T-helper 2 cell treated with Interferon-gamma antibody and Interleukin-4, amounts not matched to agents 100 ng/mL and 5 ng/mL, for 36 hours (primary cell): ENCODE data around the gene APCS. TPM values are rescaled to one million over a fixed set of nuclear protein-coding genes. Genes with fewer than 3 reads are reported as not detected.

Source experiments
- intact Hi-C: fragments of 100-400 bp; cut with micrococcal nuclease; formaldehyde crosslinking; loops from one replicate; pipeline ENCODE4 v1.15.1; 2023
- total RNA-seq: library from RNA; stranded (reverse); gene quantifications from 2 replicates; pipeline ENCODE4 v1.2.3, GENCODE V29; 2022

APCS gene
- total RNA-seq = not detected in 2 replicates

DNA sequence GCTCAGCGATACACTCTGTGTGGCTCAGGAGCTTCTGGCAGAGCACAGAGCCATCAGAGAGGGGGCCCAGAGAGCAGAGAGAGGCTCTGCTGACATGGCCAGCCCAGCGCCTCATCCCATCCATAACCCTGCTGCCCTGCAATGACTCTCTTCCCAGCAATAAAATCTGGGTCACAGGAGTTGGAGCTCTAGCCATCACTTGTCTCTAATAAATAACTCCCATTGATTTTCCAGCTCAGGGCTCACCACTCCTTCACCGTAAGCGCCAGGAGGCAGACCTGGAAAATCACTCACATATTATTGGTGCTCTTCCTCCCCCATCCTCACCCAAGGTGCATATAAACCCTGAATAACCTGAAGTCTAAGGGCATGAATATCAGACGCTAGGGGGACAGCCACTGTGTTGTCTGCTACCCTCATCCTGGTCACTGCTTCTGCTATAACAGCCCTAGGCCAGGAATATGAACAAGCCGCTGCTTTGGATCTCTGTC lies at the start of gene APCS:
TSS of gene APCS (plus strand) at position 366 of the 491 bp plus-strand sequence. CDS start at position 462, 96 bp downstream.
- intact Hi-C loops = no loop called here

DNA sequence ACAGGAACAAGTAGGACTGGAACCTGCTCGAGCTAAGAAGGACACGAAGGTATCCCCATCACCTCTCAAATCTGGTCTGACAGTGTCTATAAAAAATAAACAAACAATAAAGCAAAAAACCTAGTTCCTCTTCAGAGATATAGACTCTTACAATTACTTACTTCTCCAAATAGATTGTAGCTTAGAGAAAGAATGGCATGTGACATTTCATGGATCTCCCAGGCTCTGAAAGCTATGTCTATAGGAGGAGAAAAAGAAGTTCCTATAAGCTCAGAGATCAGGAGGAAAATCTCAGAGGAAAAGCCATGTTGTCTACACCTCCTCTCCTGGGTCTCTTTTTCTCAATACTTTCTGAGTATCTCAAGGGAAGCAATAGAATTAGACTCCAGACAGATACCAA lies 39.5 kb upstream of the APCS start:
- intact Hi-C loops = no loop called here

- intact Hi-C loops = no loop called here
Observed at GRCh38 chr1:159554261-159554660, 33.4 kb upstream of the APCS start.

- intact Hi-C loops = no loop called here
Observed at GRCh38 chr1:159554696-159555095, 32.9 kb upstream of the APCS start.

DNA sequence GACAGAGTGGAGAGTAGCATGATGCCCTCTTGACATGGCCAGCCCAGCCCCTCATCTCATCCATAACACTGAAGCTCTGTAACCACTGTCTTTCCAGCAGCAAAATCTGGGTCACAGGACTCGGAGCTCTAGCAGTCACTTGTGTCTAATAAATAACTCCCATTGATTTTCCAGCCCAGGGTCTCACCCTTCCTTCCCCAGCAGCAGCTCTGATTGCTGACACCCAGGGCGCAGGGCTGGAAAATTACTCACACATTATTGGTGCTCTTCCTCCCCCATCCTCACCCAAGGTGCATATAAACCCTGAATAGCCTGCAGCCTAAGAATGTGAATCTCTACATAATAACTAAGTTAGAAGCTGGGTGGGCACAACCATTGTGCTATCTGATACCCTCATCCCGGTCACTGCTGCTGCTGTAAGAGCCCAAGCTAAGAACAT lies 30.7 kb upstream of the APCS start:
- intact Hi-C loops = no loop called here

DNA sequence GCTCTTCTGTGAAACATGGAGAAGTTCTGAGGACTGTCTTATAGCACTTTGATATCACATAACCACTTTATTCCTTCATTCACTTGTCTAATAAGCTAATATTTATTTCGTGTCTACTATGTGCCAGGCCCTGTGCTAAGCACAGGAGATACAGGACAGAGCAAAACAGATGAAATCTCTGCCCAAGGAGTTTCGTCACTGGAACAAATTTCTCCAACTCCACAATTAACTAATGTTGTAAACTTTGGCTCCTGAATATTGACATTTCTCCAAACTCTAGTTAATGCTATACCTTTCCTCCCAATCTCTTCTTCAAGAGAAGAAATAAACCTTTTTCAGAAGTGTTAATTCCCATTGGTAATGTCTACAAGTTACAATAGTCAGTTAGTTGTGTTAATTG lies 27.0 kb upstream of the APCS start:
- intact Hi-C loops = no loop called here

- intact Hi-C loops = no loop called here
Observed at GRCh38 chr1:159561497-159561896, 26.1 kb upstream of the APCS start.

- intact Hi-C loops = no loop called here
Observed at GRCh38 chr1:159562680-159563079, 24.9 kb upstream of the APCS start.

- intact Hi-C loops = no loop called here
Observed at GRCh38 chr1:159577446-159577845, 10.2 kb upstream of the APCS start.

- intact Hi-C loops = no loop called here
Observed at GRCh38 chr1:159580340-159580739, 7.3 kb upstream of the APCS start.

GRCh38 chr1:159581422-159581821 lies 6.2 kb upstream of the APCS start:
- intact Hi-C loops = no loop called here

DNA sequence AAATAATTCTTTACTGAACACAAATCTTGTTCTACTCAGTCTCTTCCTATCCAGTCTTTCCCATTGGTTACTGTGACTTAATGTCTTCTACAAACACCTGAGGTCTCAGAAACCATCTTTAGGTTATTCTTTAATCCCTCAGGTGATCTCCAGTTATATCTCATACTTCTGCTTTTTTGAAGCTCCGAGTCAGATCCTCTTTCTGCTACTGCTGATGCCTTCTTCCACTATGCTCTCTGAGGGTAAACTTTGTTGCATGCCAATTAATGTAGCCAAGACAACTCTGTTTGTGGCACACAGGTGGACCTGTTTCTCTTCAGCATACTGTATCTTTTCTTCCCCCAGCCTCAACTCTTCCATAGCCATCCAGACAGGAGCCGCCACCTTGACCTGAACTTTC lies 3.1 kb upstream of the APCS start:
- intact Hi-C loops = no loop called here

- intact Hi-C loops = no loop called here
Observed at GRCh38 chr1:159591981-159592380, 4.4 kb downstream of the APCS start.

DNA sequence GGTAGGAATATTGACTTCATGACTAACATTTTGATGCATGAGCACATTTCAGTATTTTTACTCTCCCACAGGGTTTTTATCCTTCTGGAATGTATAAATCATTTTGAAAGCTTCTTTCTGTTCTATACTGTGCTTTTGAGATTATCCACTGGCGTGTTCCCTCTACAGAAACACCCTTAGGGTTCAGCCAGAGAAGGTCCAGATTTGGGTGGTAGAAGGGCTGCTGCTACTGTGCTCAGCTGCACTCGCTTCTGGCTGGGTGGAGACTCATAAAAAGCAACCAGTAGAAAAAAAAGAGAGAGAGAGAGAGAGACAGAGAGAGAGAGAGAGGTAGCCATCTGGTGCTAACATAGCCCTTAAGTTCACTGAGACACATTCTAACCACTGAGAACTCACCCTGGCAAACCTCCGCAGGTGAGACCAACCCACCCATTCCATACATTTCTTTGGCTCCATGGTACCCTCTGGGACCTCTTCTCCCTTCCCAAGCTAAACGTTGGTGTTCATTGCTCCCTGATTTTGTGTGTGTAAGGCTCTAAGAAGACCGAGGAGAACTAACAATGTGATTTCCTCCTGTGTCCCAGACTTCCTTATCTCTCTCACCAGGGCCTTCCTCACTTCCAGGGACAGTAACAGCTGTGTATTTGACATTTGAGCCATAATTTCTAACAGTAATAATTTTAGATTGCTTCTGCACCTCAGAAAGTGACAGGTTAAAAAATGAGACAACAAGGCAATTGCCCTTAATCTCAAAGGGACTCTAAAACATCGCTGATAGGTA lies 7.2 kb downstream of the APCS start:
- intact Hi-C loops = no loop called here

- intact Hi-C loops = no loop called here
Observed at GRCh38 chr1:159598196-159598595, 10.6 kb downstream of the APCS start.

DNA sequence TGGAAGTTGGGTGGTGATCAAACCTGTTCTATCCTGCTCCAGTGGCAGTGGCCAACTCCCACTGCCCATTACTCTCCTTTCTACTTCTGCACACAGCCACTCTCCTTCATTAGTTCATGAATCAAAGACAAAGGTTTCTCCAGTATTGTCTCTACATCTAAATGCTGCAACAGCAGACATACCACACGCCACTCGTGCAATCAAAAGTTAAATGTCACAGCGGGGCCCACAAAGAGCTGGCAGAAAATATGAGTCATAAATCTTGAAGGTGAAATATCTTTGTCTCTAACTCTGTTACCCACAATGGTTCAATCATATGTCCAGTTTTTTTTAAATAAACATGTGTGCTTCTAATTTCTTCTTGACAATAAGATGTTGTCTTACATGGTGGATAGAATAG lies 13.3 kb downstream of the APCS start:
- intact Hi-C loops = no loop called here

DNA sequence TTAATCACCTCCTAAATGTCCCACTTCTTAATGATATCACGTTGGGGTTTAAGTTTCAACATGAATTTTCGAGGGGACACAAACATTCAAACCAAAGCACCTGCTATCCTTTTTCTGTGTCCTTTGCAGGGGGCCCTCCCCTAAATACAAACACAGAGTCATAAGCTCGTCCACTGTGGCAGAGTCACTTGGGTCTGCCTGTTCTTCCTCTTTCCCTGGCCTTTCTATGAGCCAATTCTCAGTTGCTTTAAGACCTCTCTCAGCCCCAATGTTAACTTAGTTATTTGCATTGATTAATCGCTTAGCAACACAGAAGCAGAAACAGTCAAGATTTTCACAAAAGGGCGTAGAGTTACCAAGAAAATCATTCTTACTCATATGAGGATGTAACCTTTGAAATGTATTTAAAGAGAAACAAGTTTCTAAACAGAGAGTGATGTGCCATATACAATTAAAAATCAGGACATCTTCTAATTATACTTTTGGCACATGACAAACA lies 14.9 kb downstream of the APCS start:
- intact Hi-C loops = no loop called here

DNA sequence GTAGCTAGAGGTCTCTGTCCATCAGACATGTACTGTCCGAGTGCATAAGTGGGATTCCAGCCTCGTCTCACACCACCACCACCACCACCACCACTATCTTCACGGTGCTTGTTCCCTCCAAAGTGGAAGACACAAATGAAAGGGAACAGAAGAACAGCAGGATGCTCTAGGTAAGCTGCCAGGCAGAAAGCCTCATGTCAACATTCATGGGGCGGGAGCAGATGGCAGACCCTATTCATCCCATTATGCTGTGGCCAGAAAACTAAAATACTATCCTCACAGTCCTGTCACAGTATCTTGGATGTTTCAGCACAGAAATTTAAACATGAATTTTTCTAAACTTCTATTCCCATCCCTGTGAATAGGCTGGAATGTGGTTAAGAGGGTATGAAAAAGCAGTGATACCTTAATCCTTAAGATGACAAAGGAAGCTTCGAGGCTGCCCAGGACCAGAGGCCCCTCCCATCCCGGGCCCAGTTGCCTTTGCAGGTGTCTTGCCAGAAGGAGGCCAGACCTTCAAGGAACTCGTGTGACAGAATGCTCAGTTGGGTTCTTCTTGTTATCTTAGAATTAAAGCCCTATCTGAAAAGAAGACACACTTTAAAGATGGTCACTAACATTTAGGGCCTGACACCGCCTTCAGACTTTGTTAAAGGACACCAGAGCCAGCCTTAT lies 24.7 kb downstream of the APCS start:
- intact Hi-C loops = no loop called here

DNA sequence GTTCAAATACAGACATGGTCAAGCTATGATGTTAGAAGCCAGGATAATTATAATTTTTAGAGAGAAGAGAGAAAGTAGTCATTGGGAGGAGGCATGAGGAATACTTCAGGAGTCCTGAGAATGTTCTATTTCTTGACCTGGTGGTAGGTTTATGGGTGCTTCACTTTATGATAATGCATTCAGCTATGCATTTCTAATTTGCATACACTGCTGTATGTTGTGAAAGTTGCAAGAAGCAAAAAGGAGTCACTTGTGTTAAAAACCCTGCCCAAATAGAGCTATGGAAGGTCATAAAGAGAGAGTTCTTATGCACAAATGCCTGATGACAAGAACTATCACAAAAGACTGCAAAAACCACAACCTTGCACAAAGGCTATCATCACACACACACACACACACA lies 45.3 kb downstream of the APCS start:
- intact Hi-C loops = no loop called here
